ENCODE data around the gene PORCN.

Gene PORCN

GRCh38 chrX:48508400-48509244, at the start of gene PORCN:
Gene PORCN, plus strand, starts transcription at chrX:48508992. Its CDS starts 829 bp downstream, at chrX:48509821.
- peak; percentile 76 for DNase-seq

GRCh38 chrX:48459483-48459882, 49.3 kb upstream of the PORCN start:
- no peak for DNase-seq

- no peak for DNase-seq
Measured at GRCh38 chrX:48460031-48460430, 48.8 kb upstream of the PORCN start.

GRCh38 chrX:48460606-48461005, 48.2 kb upstream of the PORCN start:
- no peak for DNase-seq

GRCh38 chrX:48461830-48462229, 47.0 kb upstream of the PORCN start:
- DNase-seq: no peak

- DNase-seq: peak; percentile 32
Measured at GRCh38 chrX:48465336-48465933, 43.4 kb upstream of the PORCN start.

- DNase-seq: no peak
Measured at GRCh38 chrX:48466696-48467095, 42.1 kb upstream of the PORCN start.

GRCh38 chrX:48467281-48467761, 41.5 kb upstream of the PORCN start:
- no peak for DNase-seq

- peak; percentile 42 for DNase-seq
Measured at GRCh38 chrX:48468247-48468671, 40.5 kb upstream of the PORCN start.

GRCh38 chrX:48468693-48469691, 39.8 kb upstream of the PORCN start:
- no peak for DNase-seq

GRCh38 chrX:48470110-48470832, 38.5 kb upstream of the PORCN start, which contains the start of gene SLC38A5:
Gene SLC38A5, minus strand, starts transcription at chrX:48470260. Its CDS starts 2,336 bp downstream, at chrX:48467924.
- no peak for DNase-seq

- no peak for DNase-seq
Measured at GRCh38 chrX:48470833-48471118, 38.0 kb upstream of the PORCN start.

- no peak for DNase-seq
Measured at GRCh38 chrX:48471504-48471903, 37.3 kb upstream of the PORCN start.

- DNase-seq: no peak
Measured at GRCh38 chrX:48472225-48472624, 36.6 kb upstream of the PORCN start.

GRCh38 chrX:48472851-48473703, 35.7 kb upstream of the PORCN start:
- peak; percentile 45 for DNase-seq

GRCh38 chrX:48473704-48473990, 35.1 kb upstream of the PORCN start:
- DNase-seq: no peak

GRCh38 chrX:48474127-48474526, 34.7 kb upstream of the PORCN start:
- DNase-seq: no peak

GRCh38 chrX:48474581-48474980, 34.2 kb upstream of the PORCN start:
- DNase-seq: no peak

- no peak for DNase-seq
Measured at GRCh38 chrX:48475296-48475695, 33.5 kb upstream of the PORCN start.

- peak; percentile 94 for DNase-seq
Measured at GRCh38 chrX:48475774-48476577, 32.8 kb upstream of the PORCN start, which contains the start of gene FTSJ1. Gene FTSJ1, plus strand, starts transcription at chrX:48476199. Its CDS starts 1,849 bp downstream, at chrX:48478048.

GRCh38 chrX:48476919-48477318, 31.9 kb upstream of the PORCN start:
- no peak for DNase-seq

All from eye (tissue), 1 donor.